M059J (cell line): Measurements from ENCODE around the gene SEZ6. TPM values are rescaled to one million over a fixed set of nuclear protein-coding genes. Genes with fewer than 3 reads are reported as not detected.

Experiments used
- DNase-seq: peaks from one replicate; pipeline ENCODE4 v3.0.0-alpha.2; 2012; ENCODE audit warnings: low read depth
- total RNA-seq: library from RNA; depleted of rRNA; stranded (reverse); fragments of >200 nt; shearing (Covaris generic); gene quantifications from 2 replicates; pipeline ENCODE4 v1.2.3, GENCODE V29; 2014

The SEZ6 gene
- total RNA-seq, 1 experiment from 2014 or later: not detected

- DNase-seq: no peak
Measured at GRCh38 chr17:28977659-28978355, 28.0 kb downstream of the SEZ6 start.

GRCh38 chr17:28975646-28976045 lies 30.2 kb downstream of the SEZ6 start:
- no peak for DNase-seq

GRCh38 chr17:28975031-28975430 lies 30.8 kb downstream of the SEZ6 start:
- no peak for DNase-seq

- no peak for DNase-seq
Measured at GRCh38 chr17:28974451-28974850, 31.4 kb downstream of the SEZ6 start.

DNA sequence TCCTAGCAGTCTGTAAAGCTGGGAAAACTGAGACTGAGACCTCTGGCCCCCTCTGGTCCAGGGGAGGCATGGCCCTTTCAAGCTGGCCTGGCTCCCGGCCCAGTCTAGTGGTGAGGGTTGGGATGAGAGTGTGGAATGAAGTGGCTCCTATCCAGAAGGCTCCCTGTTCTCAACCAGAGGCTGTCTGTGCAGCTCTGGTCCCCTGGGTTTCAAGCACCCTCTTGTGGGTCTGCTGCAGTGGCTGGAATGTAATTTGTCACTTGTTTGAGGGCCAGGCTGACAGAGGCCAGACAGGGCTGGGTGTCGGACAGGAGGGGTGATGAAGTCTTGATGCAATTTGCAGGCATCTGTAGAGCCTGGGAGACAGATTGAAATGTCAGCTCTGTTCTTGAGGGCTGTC lies 32.4 kb downstream of the SEZ6 start:
- DNase-seq: peak; percentile 62

DNA sequence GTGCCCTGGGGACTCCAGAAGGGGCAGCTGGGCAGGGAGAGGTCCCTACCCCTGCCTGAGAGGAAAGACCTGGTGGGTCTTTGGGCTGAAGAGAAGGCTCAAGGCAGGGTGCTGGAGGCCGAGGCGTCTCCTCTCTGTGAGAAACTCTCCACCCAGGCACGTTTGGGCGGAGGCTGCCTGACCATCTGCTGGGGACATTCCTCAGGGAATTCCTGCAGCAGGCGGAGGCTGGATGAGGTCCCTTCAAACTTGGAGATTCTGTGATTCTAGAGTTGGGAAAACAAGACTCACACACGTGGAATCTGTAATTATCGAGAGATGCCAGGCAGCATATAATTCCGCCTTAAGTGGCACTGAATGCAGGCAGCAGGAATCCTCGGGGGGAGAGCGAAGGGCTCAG lies 33.4 kb downstream of the SEZ6 start:
- no peak for DNase-seq

- DNase-seq: no peak
Measured at GRCh38 chr17:28970879-28971278, 35.0 kb downstream of the SEZ6 start.

DNA sequence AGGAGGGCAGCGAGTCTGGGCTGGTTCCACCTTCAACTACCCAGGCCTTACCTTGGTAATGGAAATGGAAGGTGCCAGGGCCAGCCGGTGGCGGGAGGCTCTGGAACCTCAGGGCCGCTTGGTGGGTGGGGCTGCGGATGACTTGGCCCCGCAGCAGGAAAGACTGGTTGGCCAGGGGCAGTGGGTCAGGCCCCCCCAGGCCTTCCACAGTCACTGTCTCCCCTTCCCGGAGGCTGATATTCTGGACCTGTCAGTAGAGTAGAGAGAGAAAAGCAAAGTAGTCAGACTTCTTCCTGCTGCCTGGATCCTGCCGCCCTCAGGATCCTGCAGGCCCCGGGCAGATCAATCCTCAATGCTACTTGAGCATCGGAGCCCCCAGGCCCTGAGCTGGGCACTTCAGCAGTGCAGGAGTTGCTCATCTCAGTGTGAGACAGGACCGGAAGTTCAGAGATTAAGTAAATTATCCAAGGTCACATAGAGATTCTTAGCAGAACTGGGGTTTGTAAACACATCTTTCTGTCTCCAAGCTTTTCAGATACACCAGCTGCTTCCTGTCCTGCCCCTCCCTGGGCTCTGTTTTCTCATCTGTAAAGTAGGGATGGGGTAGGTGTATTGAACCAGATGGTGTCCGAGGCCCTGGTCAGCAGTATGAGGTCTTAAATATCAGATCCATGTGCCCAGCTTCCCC lies 36.0 kb downstream of the SEZ6 start:
- DNase-seq: no peak

DNA sequence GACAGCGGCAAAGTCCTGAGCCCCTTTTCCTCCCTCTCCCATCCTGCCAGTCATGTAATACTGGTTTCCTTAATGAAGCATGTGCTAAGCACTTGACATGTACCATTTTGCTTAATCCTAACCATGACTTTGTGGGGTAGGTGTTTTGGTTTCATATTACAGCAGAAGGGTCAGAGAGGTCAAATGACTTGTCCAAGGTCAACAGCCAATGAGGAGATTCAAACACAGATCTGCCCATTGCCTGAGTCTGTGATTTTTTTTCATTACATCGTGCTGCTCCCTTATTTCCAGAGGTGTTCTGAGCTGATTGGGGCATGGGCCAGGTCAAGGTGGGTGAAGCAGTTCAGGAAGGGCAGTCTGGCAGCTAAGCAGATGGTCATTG lies 36.9 kb downstream of the SEZ6 start:
- DNase-seq: no peak

GRCh38 chr17:28968231-28968913 lies 37.5 kb downstream of the SEZ6 start:
- DNase-seq: no peak

- DNase-seq: no peak
Measured at GRCh38 chr17:28967221-28968135, 38.4 kb downstream of the SEZ6 start.

DNA sequence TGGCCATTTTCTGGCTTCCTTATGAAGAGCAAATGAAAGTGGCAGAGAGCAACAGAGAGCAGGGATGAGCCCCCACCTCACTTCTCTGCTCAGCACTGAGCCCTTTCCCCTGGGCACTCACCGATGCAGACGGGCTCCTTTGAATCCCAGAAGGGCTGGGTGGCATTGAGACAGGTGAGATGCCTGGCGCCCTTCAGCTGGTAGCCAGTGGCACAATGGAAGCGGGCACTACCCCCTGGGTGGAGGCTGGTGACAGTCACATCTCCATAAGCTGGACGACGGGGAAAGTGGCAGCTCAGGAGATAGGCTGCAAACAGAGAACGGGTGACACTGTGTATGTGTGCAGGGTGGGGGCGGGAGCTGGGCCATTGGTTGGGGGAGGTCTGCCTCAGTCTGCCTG lies 42.0 kb downstream of the SEZ6 start:
- no peak for DNase-seq

GRCh38 chr17:28963055-28963611 lies 42.7 kb downstream of the SEZ6 start:
- DNase-seq: no peak

GRCh38 chr17:28961391-28961790 lies 44.4 kb downstream of the SEZ6 start:
- DNase-seq: no peak

- no peak for DNase-seq
Measured at GRCh38 chr17:28960256-28961061, 45.4 kb downstream of the SEZ6 start.

DNA sequence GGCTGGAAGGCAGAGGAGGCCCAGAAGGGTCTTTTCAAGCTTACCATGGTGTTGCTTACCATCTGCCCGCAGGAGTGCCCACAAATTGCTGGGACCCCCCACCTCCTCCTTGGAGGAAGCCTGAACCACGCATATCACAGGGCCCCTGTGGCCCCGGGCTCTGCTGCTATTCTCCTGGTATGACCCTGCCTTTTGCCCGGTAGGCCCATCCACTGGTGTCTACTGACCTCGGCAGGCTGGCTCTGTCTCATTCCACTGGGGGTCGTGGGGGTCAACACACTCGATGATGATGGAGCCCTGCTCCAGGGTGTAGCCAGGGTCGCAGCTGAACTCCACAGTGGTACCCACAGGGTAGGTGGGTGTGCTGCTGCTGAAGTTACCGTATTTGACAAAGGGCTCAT lies 46.4 kb downstream of the SEZ6 start:
- DNase-seq: no peak

- no peak for DNase-seq
Measured at GRCh38 chr17:28958820-28959455, 46.9 kb downstream of the SEZ6 start.

DNA sequence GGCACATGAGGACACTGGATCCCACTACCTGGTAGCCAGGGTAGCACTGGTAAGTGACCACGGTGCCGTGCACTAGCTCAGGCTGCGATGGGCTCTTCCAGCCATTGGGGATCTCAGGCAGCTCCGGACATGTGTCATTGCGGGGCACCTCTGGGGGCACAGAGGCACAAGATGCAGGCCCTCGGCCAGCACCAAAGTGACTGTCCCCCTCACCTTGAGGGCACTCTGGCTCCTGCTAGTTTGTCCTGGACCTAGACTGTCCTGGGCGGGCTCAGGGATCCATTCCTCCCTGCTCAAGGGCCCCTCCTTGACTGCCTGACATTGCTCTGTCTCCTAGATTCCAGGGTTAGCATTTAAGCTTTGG lies 47.9 kb downstream of the SEZ6 start:
- no peak for DNase-seq

DNA sequence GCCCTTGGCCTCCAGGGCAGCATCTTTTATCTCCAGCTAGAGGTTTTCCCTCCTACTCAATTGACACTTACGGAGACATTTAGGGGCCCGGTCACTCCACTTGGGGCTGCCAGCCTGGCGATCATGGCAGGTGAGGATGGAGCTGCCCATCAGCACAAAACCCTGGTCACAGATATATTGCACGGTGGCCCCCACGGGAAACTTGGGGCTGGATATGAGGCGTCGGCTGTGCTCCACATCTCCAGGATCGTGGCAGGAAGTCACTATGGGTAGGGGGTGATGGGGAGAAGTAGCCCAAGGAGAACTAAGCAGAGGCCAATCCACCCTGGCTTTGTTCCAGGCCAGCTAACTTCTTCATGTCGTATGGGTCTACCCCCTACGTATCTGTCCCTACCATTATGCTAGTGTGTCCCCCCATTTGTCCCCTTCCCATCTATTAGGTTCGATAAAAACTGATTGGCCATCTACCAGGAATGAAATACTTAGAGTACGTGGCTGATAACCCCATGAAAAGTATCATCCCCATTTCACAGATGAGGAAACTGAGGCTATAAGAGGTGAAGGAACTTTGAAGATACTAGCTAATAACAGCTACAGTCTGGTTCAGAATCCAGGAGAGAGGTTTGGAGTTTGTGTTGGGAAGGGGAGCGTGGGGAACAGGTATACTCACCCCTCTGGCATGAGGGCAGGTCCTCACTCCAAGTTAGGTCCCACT lies 48.4 kb downstream of the SEZ6 start:
- no peak for DNase-seq

DNA sequence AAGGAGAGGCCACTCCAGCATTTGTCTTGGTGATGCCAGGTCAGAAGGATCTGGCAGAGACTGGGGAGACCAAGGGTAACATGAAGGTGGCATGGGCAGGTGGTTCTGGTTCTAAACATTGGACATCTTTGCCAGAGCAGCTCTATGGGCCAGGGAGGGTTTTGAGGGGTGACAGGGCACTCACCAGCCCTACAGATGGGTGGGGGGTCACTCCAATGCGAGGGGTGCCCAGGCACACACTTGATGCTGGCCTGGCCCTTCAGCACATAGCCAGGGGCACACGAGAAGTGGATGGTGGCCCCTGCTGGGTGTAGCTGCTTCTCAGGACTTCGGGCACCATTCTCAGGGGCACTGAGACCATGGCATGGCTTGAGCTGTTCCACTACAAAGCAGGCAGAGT lies 49.0 kb downstream of the SEZ6 start:
- DNase-seq: no peak
